HEK293T (cell line): ENCODE measurements around the gene CNNM4.

Experiments used
- CTCF ChIA-PET: fragments of 350-600 bp; formaldehyde crosslinking; extraction: SDS; loops from one replicate; lab custom pipeline; 2021; ENCODE audit warnings: antibody characterized with exemption, inconsistent platforms; lab: Yijun Ruan, JAX
- POLR2A ChIA-PET: fragments of 350-600 bp; formaldehyde crosslinking; extraction: SDS; loops from one replicate; lab custom pipeline; 2020; ENCODE audit warnings: antibody characterized with exemption, inconsistent platforms; lab: Yijun Ruan, JAX
- DNase-seq: peaks from one replicate; pipeline ENCODE4 v3.0.0; 2012; ENCODE audit warnings: mixed read lengths; ENCODE audit errors: extremely low spot score
- ARNT ChIP-seq: fragments of 450-650 bp; IDR thresholded peaks from 2 replicates; pipeline ENCODE4 v1.6.1; 2017; ENCODE audit warnings: mild to moderate bottlenecking
- BHLHE40 ChIP-seq: fragments of 450-650 bp; IDR thresholded peaks from 2 replicates; pipeline ENCODE4 v1.6.1; 2016; ENCODE audit warnings: mild to moderate bottlenecking, moderate library complexity, borderline replicate concordance
- CTBP1 ChIP-seq: fragments of 450-650 bp; IDR thresholded peaks from 2 replicates; pipeline ENCODE4 v1.6.1; 2016; ENCODE audit warnings: borderline replicate concordance
- ELF4 ChIP-seq: fragments of 450-650 bp; IDR thresholded peaks from 2 replicates; pipeline ENCODE4 v1.6.1; 2017; ENCODE audit warnings: antibody characterized with exemption
- FOXA1 ChIP-seq: fragments of 450-650 bp; IDR thresholded peaks from 2 replicates; pipeline ENCODE4 v1.6.1; 2016; ENCODE audit warnings: mild to moderate bottlenecking
- FOXK2 ChIP-seq: fragments of 450-650 bp; IDR thresholded peaks from 2 replicates; pipeline ENCODE4 v1.6.1; 2016; ENCODE audit warnings: mild to moderate bottlenecking
- FOXM1 ChIP-seq: fragments of 450-650 bp; IDR thresholded peaks from 2 replicates; pipeline ENCODE4 v1.6.1; 2017; ENCODE audit warnings: mild to moderate bottlenecking, borderline replicate concordance
- HDGF ChIP-seq: fragments of 450-650 bp; IDR thresholded peaks from 2 replicates; pipeline ENCODE4 v1.6.1; 2017; ENCODE audit warnings: antibody characterized with exemption, borderline replicate concordance
- L3MBTL2 ChIP-seq: fragments of 450-650 bp; conservative IDR thresholded peaks from 2 replicates; pipeline ENCODE4 v1.6.1; 2016; ENCODE audit warnings: mild to moderate bottlenecking
- LEF1 ChIP-seq: fragments of 450-650 bp; IDR thresholded peaks from 2 replicates; pipeline ENCODE4 v1.6.1; 2017; ENCODE audit warnings: mild to moderate bottlenecking, borderline replicate concordance
- NFRKB ChIP-seq: fragments of 450-650 bp; IDR thresholded peaks from 2 replicates; pipeline ENCODE4 v1.6.1; 2016; ENCODE audit warnings: mild to moderate bottlenecking, moderate library complexity
- SP1 ChIP-seq: fragments of 450-650 bp; IDR thresholded peaks from 2 replicates; pipeline ENCODE4 v1.6.1; 2017
- SUZ12 ChIP-seq: fragments of 450-650 bp; IDR thresholded peaks from 2 replicates; pipeline ENCODE4 v1.6.1; 2016; ENCODE audit warnings: mild to moderate bottlenecking
- TARDBP ChIP-seq: fragments of 450-650 bp; IDR thresholded peaks from 2 replicates; pipeline ENCODE4 v1.6.1; 2016
- ZNF384 ChIP-seq: fragments of 450-650 bp; IDR thresholded peaks from 2 replicates; pipeline ENCODE4 v1.6.1; 2016
- TF ChIP-seq, protein P1 (sequence below): fragments of 450-650 bp; IDR thresholded peaks from 2 replicates; pipeline ENCODE4 v1.6.1; 2016

Gene CNNM4

DNA sequence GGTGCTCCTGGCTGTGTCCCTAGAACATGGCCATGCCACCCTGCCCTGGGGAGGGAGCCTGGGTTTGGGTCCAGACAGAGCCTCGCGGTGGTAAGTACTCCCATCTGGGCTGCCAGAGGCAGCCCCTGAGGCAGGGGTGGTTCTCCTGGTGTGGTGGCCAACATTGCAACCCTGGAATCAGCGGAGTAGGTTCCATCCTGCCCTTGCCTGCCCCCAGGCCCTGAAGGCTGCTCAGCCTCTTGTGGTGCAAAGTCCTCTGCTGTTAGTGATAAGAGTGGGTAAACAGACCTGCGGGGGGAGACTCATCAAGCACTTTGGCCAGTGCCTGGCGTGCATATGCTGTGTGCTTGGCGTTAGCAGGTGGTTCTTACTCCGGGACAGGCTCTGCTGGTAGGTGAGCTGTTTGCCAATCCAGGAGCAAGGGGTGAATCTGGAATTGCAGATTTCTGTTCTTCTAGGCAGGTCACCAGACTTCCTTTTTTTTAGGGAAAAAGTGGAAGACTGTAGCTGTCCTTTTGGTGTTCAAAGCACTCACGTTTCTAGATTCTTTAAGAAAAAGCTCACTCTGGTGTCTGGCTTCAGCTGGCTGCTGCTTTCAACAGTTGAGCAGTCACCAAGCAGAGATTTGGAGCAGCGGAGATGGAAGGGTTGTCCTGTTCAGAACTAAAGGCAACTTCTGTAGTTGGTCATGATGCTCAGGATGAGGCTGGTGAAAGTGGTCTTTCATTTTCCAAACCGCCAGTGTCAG lies 58.6 kb downstream of the CNNM4 start:
- TF ChIP-seq FOXM1 (no peak), ZNF384 (no peak), FOXA1 (no peak), ARNT (no peak), TARDBP (no peak), BHLHE40 (no peak), ELF4 (no peak), CTBP1 (no peak), FOXK2 (no peak), NFRKB (no peak), HDGF (no peak), SUZ12 (no peak), L3MBTL2 (no peak), SP1 (no peak), LEF1 (no peak)
- TF ChIP-seq, protein P1, sequence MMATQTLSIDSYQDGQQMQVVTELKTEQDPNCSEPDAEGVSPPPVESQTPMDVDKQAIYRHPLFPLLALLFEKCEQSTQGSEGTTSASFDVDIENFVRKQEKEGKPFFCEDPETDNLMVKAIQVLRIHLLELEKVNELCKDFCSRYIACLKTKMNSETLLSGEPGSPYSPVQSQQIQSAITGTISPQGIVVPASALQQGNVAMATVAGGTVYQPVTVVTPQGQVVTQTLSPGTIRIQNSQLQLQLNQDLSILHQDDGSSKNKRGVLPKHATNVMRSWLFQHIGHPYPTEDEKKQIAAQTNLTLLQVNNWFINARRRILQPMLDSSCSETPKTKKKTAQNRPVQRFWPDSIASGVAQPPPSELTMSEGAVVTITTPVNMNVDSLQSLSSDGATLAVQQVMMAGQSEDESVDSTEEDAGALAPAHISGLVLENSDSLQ, result no peak
- POLR2A ChIA-PET, result interaction anchor here (1.0 kb wide), 1 partner anchor 59 kb away, joined by 3 read pairs; the partner anchor contains the start of gene CNNM4
- no peak for DNase-seq
- CTCF ChIA-PET, result interaction anchor here (0.7 to 1.2 kb wide), 3 partner anchors 38 to 62 kb away, joined by 3 to 4 read pairs (median 3); partner anchors contain the start of gene ANKRD39

DNA sequence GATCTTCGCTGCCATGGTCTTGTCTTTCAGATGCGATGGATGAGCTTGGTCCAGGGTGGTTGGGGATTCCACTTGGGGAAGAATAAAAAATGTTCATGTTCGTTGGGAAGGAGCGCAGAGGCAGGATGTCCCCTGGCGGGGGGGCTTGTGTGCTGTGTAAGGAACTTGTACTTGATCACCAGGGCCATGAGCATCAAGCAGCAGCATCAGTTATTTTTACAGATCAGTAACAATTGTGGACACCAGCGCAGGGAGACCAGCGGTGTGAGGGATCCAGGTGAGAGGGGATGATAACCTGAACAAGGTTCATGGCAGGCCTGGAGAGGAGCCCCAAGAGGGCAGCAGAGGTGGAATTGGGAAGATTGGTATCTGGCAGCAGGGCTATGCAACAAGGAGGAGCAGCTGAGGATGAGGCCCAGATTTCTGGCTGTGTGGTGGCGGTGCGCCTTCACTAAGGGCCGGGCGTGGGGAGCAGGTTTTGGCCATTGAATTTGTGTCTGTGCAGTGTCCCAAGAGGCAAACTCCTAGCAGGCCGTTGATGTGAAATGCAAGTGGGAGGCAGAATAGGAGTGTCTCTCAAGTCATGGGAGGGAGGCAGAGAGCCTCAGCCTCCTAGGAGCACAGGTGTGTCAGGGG lies 59.3 kb downstream of the CNNM4 start:
- DNase-seq, result no peak
- CTCF ChIA-PET, result interaction anchor here (0.7 to 1.2 kb wide), 3 partner anchors 38 to 63 kb away, joined by 3 to 4 read pairs (median 3); partner anchors contain the start of gene ANKRD39
- TF ChIP-seq LEF1 (no peak), L3MBTL2 (no peak), FOXA1 (no peak), NFRKB (no peak), CTBP1 (no peak), SUZ12 (no peak), BHLHE40 (no peak), ARNT (no peak), SP1 (no peak), HDGF (no peak), FOXM1 (no peak), ZNF384 (no peak)
- TF ChIP-seq, protein P1, result no peak
- POLR2A ChIA-PET, result interaction anchor here (1.0 to 1.4 kb wide), 3 partner anchors 38 to 183 kb away, joined by 3 read pairs; partner anchors contain the start of genes ANKRD39 and CNNM4

DNA sequence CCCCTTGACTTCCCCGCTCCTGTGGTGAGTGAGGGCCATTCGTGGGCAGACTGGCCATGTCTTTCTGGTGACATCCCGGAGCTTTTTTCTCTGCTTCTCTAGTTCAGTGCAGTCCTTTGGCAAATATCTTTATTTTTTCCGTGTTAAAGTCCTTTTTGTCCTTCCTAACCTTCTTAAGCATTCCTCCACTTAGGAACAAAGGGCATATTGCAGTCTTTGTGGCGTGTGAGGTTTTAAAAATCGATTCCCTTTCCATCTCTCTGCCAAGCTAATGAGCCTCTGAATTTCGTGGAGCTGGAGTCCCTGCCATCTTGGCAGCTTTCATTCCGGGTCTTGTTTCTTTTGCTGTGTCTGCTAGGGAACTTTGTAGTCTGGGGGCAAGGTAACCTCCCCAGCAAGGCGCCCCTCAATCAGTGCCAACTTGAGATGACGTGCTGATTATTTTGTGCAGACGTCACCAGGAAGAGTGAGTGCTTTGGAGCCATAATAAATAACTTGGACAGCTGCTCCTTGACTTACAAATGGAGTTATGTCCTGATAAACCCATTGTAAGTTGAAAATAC lies 60.5 kb downstream of the CNNM4 start:
- TF ChIP-seq TARDBP, result no peak
- DNase-seq, result no peak
- ChIA-PET CTCF (no interaction called here), POLR2A (interaction anchor here (0.9 to 1.4 kb wide), 3 partner anchors 21 to 184 kb away, joined by 3 read pairs; partner anchors contain the start of gene ANKRD39)

DNA sequence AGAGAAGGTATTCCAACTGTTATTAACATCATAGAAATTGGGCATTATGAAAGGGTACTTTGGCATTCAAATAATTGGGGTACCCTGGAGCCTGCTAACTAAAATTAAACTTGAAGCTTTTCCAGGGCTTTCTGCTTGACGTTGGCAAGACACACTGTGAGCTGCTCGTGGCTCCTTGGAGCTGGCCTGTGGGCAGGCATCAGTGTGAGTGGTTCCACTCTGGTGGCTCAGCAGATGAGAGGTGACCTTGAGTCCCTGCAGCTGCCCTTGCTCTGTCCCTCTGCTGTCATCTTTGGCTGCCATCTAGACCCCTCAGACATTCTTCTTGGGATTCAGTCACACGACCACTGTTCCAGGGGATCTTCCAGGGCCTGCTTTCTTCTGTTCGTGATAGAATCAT lies 62.1 kb downstream of the CNNM4 start:
- no peak for DNase-seq
- CTCF ChIA-PET, result no interaction called here
- POLR2A ChIA-PET, result interaction anchor here (1.0 kb wide), 1 partner anchor 11 kb away, joined by 3 read pairs; no protein-coding TSS in a partner anchor
- TF ChIP-seq SP1 (no peak), ZNF384 (no peak), TARDBP (no peak), ARNT (no peak), FOXM1 (no peak), FOXA1 (no peak), SUZ12 (no peak), BHLHE40 (no peak), CTBP1 (no peak), ELF4 (no peak), L3MBTL2 (no peak), LEF1 (no peak), NFRKB (no peak), HDGF (no peak), FOXK2 (no peak)
- TF ChIP-seq, protein P1, result no peak

DNA sequence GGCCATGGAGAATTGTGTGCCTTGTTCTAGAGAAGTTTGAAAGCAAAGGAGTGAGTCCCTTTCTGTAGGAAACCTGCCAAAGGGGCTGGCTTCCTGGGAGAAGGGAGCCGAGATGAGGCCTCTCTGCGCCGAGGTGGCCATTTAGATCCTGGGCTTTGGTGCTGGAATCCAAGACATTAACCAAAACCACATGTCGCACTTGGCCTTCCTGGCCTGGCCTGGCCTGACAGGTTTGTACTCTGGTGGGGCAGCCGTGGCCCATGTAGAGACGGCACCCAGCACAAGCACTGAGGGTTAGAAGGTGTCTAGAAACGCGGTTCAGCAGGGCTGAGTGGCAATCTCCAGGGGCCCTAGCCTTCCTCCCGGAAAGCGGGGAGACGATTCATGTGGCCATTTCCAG lies 62.5 kb downstream of the CNNM4 start:
- no peak for TF ChIP-seq ELF4
- no peak for TF ChIP-seq SP1
- no peak for TF ChIP-seq TARDBP
- TF ChIP-seq NFRKB, result no peak
- no peak for DNase-seq
- ChIA-PET POLR2A (no interaction called here), CTCF (no interaction called here)
